Osteocyte (in vitro differentiated cells): ENCODE measurements around the gene PGAP1. TPM values are rescaled to one million over a fixed set of nuclear protein-coding genes. Genes with fewer than 3 reads are reported as not detected.

Source experiments
- DNase-seq: peaks from one replicate; pipeline ENCODE4 v3.0.0; 2021; ENCODE audit warnings: mixed read lengths; ENCODE audit not compliant: unreplicated experiment; ENCODE audit errors: extremely low spot score
- H3K27ac Mint-ChIP-seq: one replicate; pipeline ENCODE4 v1.8.0; 2021; ENCODE audit warnings: mild to moderate bottlenecking, mixed read lengths; ENCODE audit not compliant: unreplicated experiment
- H3K27me3 Mint-ChIP-seq: one replicate; pipeline ENCODE4 v1.8.0; 2021; ENCODE audit warnings: mixed read lengths; ENCODE audit not compliant: unreplicated experiment
- H3K36me3 Mint-ChIP-seq: one replicate; pipeline ENCODE4 v1.8.0; 2021; ENCODE audit warnings: mixed read lengths; ENCODE audit not compliant: unreplicated experiment
- H3K4me1 Mint-ChIP-seq: one replicate; pipeline ENCODE4 v1.8.0; 2021; ENCODE audit warnings: mixed read lengths; ENCODE audit not compliant: unreplicated experiment
- H3K4me3 Mint-ChIP-seq: one replicate; pipeline ENCODE4 v1.8.0; 2021; ENCODE audit warnings: mild to moderate bottlenecking, moderate library complexity, mixed read lengths; ENCODE audit not compliant: unreplicated experiment
- H3K9me3 Mint-ChIP-seq: one replicate; pipeline ENCODE4 v1.8.0; 2021; ENCODE audit warnings: mixed read lengths; ENCODE audit not compliant: unreplicated experiment
- long read RNA-seq: library from polyadenylated mRNA; unstranded; transcript quantifications from one replicate; pipeline ENCODE4 v2.0.0, GENCODE V29; 2021
- total RNA-seq: library from RNA; stranded (reverse); gene quantifications from 2 replicates; pipeline ENCODE4 v1.2.1, GENCODE V29; 2021
- TF ChIP-seq, protein P1 (sequence below): fragments of 200-600 bp; sonication (generic); IDR thresholded peaks from 2 replicates; pipeline ENCODE4 v1.5.0; 2021; ENCODE audit warnings: antibody characterized with exemption, mild to moderate bottlenecking, moderate library complexity

PGAP1 gene, protein sequence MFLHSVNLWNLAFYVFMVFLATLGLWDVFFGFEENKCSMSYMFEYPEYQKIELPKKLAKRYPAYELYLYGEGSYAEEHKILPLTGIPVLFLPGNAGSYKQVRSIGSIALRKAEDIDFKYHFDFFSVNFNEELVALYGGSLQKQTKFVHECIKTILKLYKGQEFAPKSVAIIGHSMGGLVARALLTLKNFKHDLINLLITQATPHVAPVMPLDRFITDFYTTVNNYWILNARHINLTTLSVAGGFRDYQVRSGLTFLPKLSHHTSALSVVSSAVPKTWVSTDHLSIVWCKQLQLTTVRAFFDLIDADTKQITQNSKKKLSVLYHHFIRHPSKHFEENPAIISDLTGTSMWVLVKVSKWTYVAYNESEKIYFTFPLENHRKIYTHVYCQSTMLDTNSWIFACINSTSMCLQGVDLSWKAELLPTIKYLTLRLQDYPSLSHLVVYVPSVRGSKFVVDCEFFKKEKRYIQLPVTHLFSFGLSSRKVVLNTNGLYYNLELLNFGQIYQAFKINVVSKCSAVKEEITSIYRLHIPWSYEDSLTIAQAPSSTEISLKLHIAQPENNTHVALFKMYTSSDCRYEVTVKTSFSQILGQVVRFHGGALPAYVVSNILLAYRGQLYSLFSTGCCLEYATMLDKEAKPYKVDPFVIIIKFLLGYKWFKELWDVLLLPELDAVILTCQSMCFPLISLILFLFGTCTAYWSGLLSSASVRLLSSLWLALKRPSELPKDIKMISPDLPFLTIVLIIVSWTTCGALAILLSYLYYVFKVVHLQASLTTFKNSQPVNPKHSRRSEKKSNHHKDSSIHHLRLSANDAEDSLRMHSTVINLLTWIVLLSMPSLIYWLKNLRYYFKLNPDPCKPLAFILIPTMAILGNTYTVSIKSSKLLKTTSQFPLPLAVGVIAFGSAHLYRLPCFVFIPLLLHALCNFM
- 21.3 and 22.4 TPM in 2 replicates for total RNA-seq
- long read RNA-seq, full-length matches to known transcripts = 1 of 11 reads
- long read RNA-seq, partial matches to known transcripts = 1 of 11 reads
- long read RNA-seq, other reads (novel, unspliced or antisense) = 9 of 11 reads

DNA sequence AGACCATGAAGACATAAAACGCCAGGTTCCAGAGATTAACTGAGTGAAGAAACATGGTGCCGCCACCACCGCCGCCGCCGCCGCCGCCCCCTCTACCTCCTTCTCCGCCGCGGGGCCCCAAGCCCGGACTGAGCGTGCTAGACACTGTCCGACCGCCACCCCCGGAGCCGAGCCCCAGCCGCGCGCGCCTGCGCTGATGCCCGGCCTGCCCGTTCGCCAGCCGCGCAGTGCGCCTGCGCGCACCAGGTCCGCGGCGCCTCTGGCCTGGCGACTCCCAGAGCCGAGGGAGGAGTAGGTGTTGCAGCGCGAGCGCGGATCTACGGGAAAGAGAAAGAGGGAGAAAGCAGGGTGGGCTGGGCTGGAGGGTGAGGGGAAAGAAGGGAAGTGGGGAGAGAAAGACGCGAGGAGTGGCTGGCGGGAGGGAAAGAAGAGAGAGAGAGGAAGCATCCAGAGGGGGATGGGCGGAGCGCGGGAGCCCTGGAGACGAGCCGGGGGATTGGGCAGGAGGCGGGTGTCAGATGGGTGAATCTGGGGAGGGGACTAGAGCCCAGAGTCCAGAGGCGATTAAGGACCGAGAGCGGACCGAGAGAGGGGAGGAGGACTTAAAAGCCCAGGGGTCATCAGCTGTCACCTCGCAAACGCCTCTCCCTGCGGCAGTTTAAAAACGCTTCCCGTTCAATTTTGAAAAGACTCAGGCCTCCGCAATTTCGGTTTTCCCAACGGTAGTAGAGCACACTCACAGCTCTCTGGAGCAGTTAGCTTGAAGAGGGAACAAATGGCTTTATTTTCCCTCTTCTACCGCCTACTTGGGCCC, at the start of gene PGAP1:
Gene PGAP1 (minus strand): TSS at position 146 of the 814 bp plus-strand sequence. CDS start 91 bp downstream, at position 55.
- H3K27me3 Mint-ChIP-seq = no peaks in the 10 kb centered on the region
- DNase-seq = peak; percentile 99
- no peaks in the 10 kb centered on the region for H3K36me3 Mint-ChIP-seq
- TF ChIP-seq, protein P1, sequence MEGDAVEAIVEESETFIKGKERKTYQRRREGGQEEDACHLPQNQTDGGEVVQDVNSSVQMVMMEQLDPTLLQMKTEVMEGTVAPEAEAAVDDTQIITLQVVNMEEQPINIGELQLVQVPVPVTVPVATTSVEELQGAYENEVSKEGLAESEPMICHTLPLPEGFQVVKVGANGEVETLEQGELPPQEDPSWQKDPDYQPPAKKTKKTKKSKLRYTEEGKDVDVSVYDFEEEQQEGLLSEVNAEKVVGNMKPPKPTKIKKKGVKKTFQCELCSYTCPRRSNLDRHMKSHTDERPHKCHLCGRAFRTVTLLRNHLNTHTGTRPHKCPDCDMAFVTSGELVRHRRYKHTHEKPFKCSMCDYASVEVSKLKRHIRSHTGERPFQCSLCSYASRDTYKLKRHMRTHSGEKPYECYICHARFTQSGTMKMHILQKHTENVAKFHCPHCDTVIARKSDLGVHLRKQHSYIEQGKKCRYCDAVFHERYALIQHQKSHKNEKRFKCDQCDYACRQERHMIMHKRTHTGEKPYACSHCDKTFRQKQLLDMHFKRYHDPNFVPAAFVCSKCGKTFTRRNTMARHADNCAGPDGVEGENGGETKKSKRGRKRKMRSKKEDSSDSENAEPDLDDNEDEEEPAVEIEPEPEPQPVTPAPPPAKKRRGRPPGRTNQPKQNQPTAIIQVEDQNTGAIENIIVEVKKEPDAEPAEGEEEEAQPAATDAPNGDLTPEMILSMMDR = no peak
- peaks cover 27% of the 10 kb centered on the region for H3K4me1 Mint-ChIP-seq
- peak within 1 kb of the TSS; percentile 99 for H3K4me3 Mint-ChIP-seq
- H3K9me3 Mint-ChIP-seq = no peaks in the 10 kb centered on the region
- peak within 1 kb of the TSS; percentile 99 for H3K27ac Mint-ChIP-seq

DNA sequence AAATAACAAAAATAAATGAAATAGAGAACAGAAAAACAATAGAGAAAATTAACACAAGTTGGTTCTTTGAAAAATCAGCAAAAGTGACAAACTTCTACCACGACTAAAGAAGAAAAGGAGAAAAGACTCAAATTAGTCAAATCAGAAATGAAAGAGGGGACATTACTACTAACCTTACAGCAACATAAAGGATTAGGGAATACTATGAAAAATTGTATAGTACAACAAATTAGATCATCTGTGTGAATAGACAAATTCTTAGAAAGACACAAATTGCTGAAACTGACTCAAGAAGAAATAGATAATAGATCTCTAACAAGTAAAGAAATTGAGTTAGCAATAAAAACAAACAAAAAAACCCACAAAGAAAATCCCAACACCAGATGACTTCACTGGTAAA, 48.5 kb upstream of the PGAP1 start:
- Mint-ChIP-seq H3K36me3 (no peaks in the 10 kb centered on the region), H3K4me3 (no peak overlapping the region), H3K27ac (no peak overlapping the region), H3K9me3 (peaks cover 3% of the 10 kb centered on the region), H3K4me1 (no peaks in the 10 kb centered on the region), H3K27me3 (no peaks in the 10 kb centered on the region)
- TF ChIP-seq, protein P1 = no peak
- no peak for DNase-seq

DNA sequence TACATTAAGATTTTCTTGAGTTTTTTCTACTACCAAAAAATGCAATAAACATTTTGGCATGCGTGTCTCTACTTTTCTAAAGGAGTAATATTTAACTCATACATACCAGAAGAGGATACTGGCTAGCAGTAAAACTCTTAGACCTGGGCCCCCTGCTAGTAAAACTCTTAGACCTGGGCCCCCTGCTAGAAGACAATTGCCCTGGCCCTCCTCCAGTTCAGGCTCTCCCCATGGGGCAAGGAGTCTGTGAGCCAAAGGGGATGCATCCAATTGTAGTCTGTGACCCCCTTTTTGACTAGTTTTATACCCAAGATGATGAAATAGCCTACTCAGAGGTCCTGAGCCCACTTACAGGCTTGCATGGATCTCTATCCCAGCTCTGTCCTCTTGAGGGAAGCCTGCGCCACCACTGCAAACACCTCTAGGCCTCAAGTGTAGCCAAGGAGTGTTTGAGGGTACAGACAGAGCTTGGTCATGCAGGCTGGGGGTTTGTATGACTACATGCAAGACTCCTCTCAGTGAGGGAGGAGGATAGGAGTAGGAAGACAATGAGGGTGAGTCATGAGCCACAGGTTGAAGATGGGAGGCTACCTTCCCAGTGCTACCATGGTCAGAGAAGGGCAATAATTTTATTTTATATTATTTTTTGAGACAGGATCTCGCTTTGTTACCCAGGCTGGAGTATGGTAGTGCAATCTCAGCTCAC, 45.2 kb upstream of the PGAP1 start:
- Mint-ChIP-seq H3K4me3 (no peak overlapping the region), H3K9me3 (peaks cover 4% of the 10 kb centered on the region), H3K27ac (no peak overlapping the region), H3K4me1 (peaks cover 7% of the 10 kb centered on the region), H3K36me3 (no peaks in the 10 kb centered on the region), H3K27me3 (no peaks in the 10 kb centered on the region)
- TF ChIP-seq, protein P1 = no peak
- DNase-seq = no peak

DNA sequence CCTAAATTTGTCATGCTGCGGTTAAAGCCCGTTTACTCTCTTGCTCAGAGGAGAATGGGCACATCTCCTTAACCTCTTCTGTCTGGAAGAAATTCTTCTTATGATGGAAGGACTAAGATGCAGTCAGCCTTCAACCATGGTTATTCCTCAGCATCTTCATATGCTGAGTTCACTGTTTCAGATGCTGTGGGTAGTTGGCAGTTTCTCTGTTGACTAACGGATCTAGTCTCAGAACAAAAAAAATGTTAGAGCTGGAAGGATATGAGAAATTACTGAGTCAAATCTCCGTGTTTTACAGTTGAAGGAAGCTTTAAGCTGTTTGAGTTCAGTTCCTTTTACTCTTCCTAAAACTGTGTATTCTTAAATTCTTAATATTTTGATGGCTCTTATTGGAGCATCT, 43.6 kb upstream of the PGAP1 start:
- DNase-seq = no peak
- peaks cover 15% of the 10 kb centered on the region for H3K4me1 Mint-ChIP-seq
- no peak overlapping the region for H3K27ac Mint-ChIP-seq
- no peaks in the 10 kb centered on the region for H3K36me3 Mint-ChIP-seq
- no peak overlapping the region for H3K4me3 Mint-ChIP-seq
- H3K27me3 Mint-ChIP-seq = no peaks in the 10 kb centered on the region
- TF ChIP-seq, protein P1 = no peak
- peaks cover 4% of the 10 kb centered on the region for H3K9me3 Mint-ChIP-seq
